SK-N-SH treated with all-trans-retinoic acid at 6 μM for 48 hours (cell line): ENCODE measurements around the gene PLCD3.

Source experiments
- ARNTL ChIP-seq: fragments of 450-650 bp; formaldehyde crosslinking; IDR thresholded peaks from 2 replicates; pipeline ENCODE4 v1.5.0; 2020; ENCODE audit warnings: low read depth, mild to moderate bottlenecking, moderate library complexity, borderline replicate concordance
- CREB5 ChIP-seq: fragments of 250-450 bp; sonication (Bioruptor Pico); IDR thresholded peaks from 2 replicates; pipeline ENCODE4 v1.5.1; 2020; ENCODE audit warnings: low read depth, mild to moderate bottlenecking, moderate library complexity
- ESRRG ChIP-seq: fragments of 250-450 bp; sonication (Bioruptor Pico); IDR thresholded peaks from 2 replicates; pipeline ENCODE4 v1.6.1; 2021; ENCODE audit warnings: mild to moderate bottlenecking
- PATZ1 ChIP-seq: fragments of 250-450 bp; sonication (Bioruptor Pico); IDR thresholded peaks from 2 replicates; pipeline ENCODE4 v1.8.0; 2020; ENCODE audit warnings: mild to moderate bottlenecking, moderate library complexity, borderline replicate concordance
- SNAI2 ChIP-seq: fragments of 250-450 bp; sonication (Bioruptor Pico); IDR thresholded peaks from 2 replicates; pipeline ENCODE4 v1.5.0; 2020; ENCODE audit warnings: mild to moderate bottlenecking, moderate library complexity
- TCF4 ChIP-seq: fragments of 250-450 bp; sonication (Bioruptor Pico); IDR thresholded peaks from 2 replicates; pipeline ENCODE4 v1.8.0; 2021; ENCODE audit warnings: mild to moderate bottlenecking, moderate library complexity, borderline replicate concordance
- TOX ChIP-seq: fragments of 250-450 bp; sonication (Bioruptor Pico); IDR thresholded peaks from 2 replicates; pipeline ENCODE4 v1.8.0; 2021; ENCODE audit warnings: mild to moderate bottlenecking, moderate library complexity, borderline replicate concordance
- ZFP30 ChIP-seq: fragments of 450-650 bp; formaldehyde crosslinking; IDR thresholded peaks from 2 replicates; pipeline ENCODE4 v1.5.0; 2022; ENCODE audit warnings: mild to moderate bottlenecking, moderate library complexity
- ZNF8 ChIP-seq: fragments of 450-650 bp; formaldehyde crosslinking; IDR thresholded peaks from 2 replicates; pipeline ENCODE4 v1.5.0; 2020; ENCODE audit warnings: mild to moderate bottlenecking, moderate library complexity

DNA sequence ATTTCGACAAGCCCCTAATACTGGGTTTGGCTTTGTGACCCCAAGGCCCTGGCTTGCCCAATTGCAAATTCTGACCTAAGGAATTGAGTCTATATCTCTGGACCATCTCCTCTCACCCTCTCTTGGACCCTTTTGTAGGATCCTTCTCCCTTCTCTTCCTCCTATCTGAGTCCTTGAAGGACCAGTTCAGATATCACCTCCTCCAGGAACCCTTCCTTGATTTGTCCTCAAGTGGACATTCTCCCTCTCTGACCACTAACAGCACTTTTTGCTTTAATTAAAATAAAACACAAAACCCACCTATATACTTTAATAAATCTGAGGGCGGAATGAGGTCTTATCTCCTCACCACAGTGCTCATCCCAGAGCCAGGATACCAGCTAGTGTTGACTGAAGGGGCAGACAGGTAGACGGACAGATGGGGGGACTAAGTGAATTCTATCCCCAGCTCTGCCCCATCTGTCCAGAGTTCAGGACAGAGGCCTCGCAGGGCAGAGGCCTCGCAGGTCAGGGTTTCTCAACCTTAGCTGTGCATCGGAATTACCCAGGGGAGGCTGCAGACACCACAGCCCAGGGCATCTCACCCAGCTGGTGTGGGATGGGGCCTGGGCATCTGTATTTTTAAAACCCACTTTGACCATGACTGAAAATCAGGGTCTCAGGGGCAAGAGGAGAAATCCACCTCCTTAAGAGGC is 9.1 kb downstream of the PLCD3 start:
- TF ChIP-seq ZNF8 (CRISPR knock-in tag) (no peak), ESRRG (CRISPR knock-in tag) (no peak), TCF4 (no peak), SNAI2 (CRISPR knock-in tag) (no peak), ARNTL (no peak), PATZ1 (CRISPR knock-in tag) (no peak), ZFP30 (CRISPR knock-in tag) (no peak), TOX (CRISPR knock-in tag) (no peak), CREB5 (CRISPR knock-in tag) (no peak)
